Activated B cell treated with CpG ODN at 0.5 μM for 24 hours (primary cell): ENCODE results near the gene APOC3. TPM values are rescaled to one million over a fixed set of nuclear protein-coding genes. Genes with fewer than 3 reads are reported as not detected.

Experiments
- ATAC-seq: fragments of 200-7000 bp; cut with Tn5 transposase; one replicate; pipeline ENCODE4 v1.10.0; 2021; ENCODE audit warnings: low read depth, mild to moderate bottlenecking, moderate library complexity
- CTCF ChIA-PET: fragments of 350-600 bp; sonication (Branson Sonifier 250); formaldehyde crosslinking; loops from one replicate; lab custom pipeline; 2021; ENCODE audit warnings: antibody characterized with exemption; lab: Charles Lee
- POLR2A ChIA-PET: fragments of 350-600 bp; sonication (Branson Sonifier 250); formaldehyde crosslinking; loops from one replicate; lab custom pipeline; 2021; ENCODE audit warnings: antibody characterized with exemption; lab: Charles Lee
- DNase-seq: peaks from one replicate; pipeline ENCODE4 v3.0.0; 2022
- H3K27ac Mint-ChIP-seq: one replicate; pipeline ENCODE4 v1.8.0; 2020; ENCODE audit warnings: mixed read lengths
- H3K27me3 Mint-ChIP-seq: one replicate; pipeline ENCODE4 v1.8.0; 2021; ENCODE audit warnings: mixed read lengths
- H3K36me3 Mint-ChIP-seq: one replicate; pipeline ENCODE4 v1.8.0; 2021; ENCODE audit warnings: low read depth, mixed read lengths
- H3K4me1 Mint-ChIP-seq: one replicate; pipeline ENCODE4 v1.8.0; 2021; ENCODE audit warnings: mixed read lengths
- H3K4me3 Mint-ChIP-seq: one replicate; pipeline ENCODE4 v1.8.0; 2020; ENCODE audit warnings: mild to moderate bottlenecking, mixed read lengths
- H3K9me3 Mint-ChIP-seq: one replicate; pipeline ENCODE4 v1.8.0; 2020; ENCODE audit warnings: mixed read lengths
- CTCF ChIP-seq: fragments of 200-600 bp; IDR thresholded peaks from one replicate; pipeline ENCODE4 v1.8.0; 2022; ENCODE audit warnings: antibody characterized with exemption, mild to moderate bottlenecking
- intact Hi-C: fragments of 100-400 bp; cut with micrococcal nuclease; formaldehyde crosslinking; loops from one replicate; pipeline ENCODE4 v1.15.1; 2024
- total RNA-seq: library from RNA; stranded (reverse); gene quantifications from 2 replicates; pipeline ENCODE4 v1.2.3, GENCODE V29; 2022

The APOC3 gene
- total RNA-seq, 1 donor from 2014 or later, result not detected

GRCh38 chr11:116811194-116811593, 18.5 kb upstream of the APOC3 start:
- H3K4me1 Mint-ChIP-seq, result no peaks in the 10 kb centered on the region
- no peaks in the 10 kb centered on the region for H3K9me3 Mint-ChIP-seq
- no peak overlapping the region for H3K4me3 Mint-ChIP-seq
- no peak for DNase-seq
- no peaks in the 10 kb centered on the region for H3K36me3 Mint-ChIP-seq
- ATAC-seq, result no peak
- H3K27me3 Mint-ChIP-seq, result peaks cover 11% of the 10 kb centered on the region
- POLR2A ChIA-PET, result no interaction called here
- TF ChIP-seq CTCF, result no peak
- no peak overlapping the region for H3K27ac Mint-ChIP-seq
- intact Hi-C loops, result no loop called here
- CTCF ChIA-PET, result no interaction called here

GRCh38 chr11:116812109-116812508, 17.6 kb upstream of the APOC3 start:
- CTCF ChIA-PET, result no interaction called here
- DNase-seq (no peak), ATAC-seq (no peak)
- Mint-ChIP-seq H3K27ac (no peak overlapping the region), H3K27me3 (peaks cover 11% of the 10 kb centered on the region), H3K4me3 (no peak overlapping the region), H3K36me3 (no peaks in the 10 kb centered on the region), H3K9me3 (no peaks in the 10 kb centered on the region), H3K4me1 (no peaks in the 10 kb centered on the region)
- no peak for TF ChIP-seq CTCF
- intact Hi-C loops, result no loop called here
- POLR2A ChIA-PET, result no interaction called here

- no peaks in the 10 kb centered on the region for H3K4me1 Mint-ChIP-seq
- H3K27me3 Mint-ChIP-seq, result peaks cover 6% of the 10 kb centered on the region
- no peak for ATAC-seq
- intact Hi-C loops, result no loop called here
- no peak overlapping the region for H3K4me3 Mint-ChIP-seq
- no peaks in the 10 kb centered on the region for H3K36me3 Mint-ChIP-seq
- ChIA-PET CTCF (no interaction called here), POLR2A (no interaction called here)
- DNase-seq, result no peak
- no peaks in the 10 kb centered on the region for H3K9me3 Mint-ChIP-seq
- no peak for TF ChIP-seq CTCF
- H3K27ac Mint-ChIP-seq, result no peak overlapping the region
These were observed 16.5 kb upstream of the APOC3 start for GRCh38 chr11:116813170-116813569.

- TF ChIP-seq CTCF, result no peak
- H3K27me3 Mint-ChIP-seq, result peaks cover 5% of the 10 kb centered on the region
- no peaks in the 10 kb centered on the region for H3K36me3 Mint-ChIP-seq
- H3K4me1 Mint-ChIP-seq, result no peaks in the 10 kb centered on the region
- H3K4me3 Mint-ChIP-seq, result no peak overlapping the region
- POLR2A ChIA-PET, result no interaction called here
- CTCF ChIA-PET, result no interaction called here
- no peak for DNase-seq
- no peak overlapping the region for H3K27ac Mint-ChIP-seq
- intact Hi-C loops, result no loop called here
- ATAC-seq, result no peak
- no peaks in the 10 kb centered on the region for H3K9me3 Mint-ChIP-seq
These were observed 15.8 kb upstream of the APOC3 start for GRCh38 chr11:116813781-116814471.

- CTCF ChIA-PET, result no interaction called here
- H3K9me3 Mint-ChIP-seq, result no peaks in the 10 kb centered on the region
- H3K4me1 Mint-ChIP-seq, result no peaks in the 10 kb centered on the region
- POLR2A ChIA-PET, result no interaction called here
- H3K27ac Mint-ChIP-seq, result no peak overlapping the region
- ATAC-seq (no peak), DNase-seq (no peak)
- intact Hi-C loops, result no loop called here
- peaks cover 2% of the 10 kb centered on the region for H3K27me3 Mint-ChIP-seq
- H3K4me3 Mint-ChIP-seq, result no peak overlapping the region
- no peaks in the 10 kb centered on the region for H3K36me3 Mint-ChIP-seq
- no peak for TF ChIP-seq CTCF
These were observed 15.2 kb upstream of the APOC3 start for GRCh38 chr11:116814502-116814901.
